Stimulated activated CD8-positive, alpha-beta memory T cell treated with anti-CD3 and anti-CD28 coated beads, Interleukin-15, amount 100 ng/mL, for 48 hours (primary cell): ENCODE data around the gene NFIB.

Source experiments
- DNase-seq, 2 donors: peaks; one replicate each; pipeline ENCODE4 v3.0.0-alpha.2; 2020; ENCODE audit warnings: low read depth in 2 of 2

Gene NFIB

DNA sequence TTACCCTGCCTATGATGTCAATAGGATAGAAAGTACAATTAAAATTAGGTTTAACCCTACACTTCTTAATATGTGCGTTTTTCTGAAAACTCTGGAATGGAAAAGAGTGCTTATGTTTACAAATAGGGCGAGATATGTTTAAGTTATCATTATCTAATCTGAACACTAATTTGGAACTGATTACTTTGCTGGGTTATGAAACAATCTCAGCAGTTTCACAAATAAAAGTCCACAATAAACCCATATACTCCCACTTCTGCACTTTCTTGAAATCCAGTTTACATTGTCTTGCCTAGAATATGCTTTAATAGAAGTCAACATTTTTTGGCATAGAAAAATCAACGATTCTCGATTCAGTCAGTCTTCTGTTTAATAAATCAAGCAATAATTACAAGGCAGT, 236.3 kb downstream of the NFIB start:
- no peak for DNase-seq

DNA sequence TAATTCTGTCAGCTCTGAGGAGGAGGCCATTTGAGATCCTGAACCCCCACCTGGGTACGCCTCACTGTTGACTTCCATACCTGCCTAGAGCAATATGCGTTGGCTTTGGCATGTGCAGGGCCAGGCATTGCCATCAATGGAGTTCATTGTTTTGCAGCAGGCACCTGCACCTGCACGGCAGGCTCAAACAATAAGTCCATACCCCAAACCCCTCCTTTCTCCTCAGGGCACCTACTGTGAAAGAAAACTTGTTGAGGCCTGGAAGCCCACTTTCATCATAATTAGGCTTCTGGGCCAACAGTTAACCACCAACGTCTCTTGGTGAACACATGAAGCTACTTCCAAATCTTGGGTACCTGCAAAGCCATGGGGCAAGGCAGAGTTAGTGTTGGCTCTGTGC, 238.7 kb downstream of the NFIB start:
- no peak for DNase-seq

DNA sequence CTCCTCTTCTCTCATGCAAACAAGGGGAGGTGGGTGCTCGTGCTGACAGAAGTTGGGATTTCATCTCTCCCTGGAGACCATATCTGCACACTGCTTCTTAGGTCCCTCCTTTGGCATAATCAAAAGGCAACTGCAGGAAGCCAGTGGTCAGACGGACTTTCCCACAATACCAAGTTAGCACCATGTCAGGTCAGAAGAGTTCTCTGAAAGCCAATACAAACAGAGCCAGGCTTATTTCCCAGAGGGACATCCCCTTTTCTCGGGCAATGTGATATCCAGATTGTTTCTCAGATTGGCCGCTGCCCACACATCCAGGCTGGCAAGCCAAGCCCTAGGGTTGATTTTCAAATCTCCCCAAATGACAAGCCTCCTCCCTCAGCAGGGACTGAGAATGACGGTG, 241.1 kb downstream of the NFIB start:
- no peak for DNase-seq

DNA sequence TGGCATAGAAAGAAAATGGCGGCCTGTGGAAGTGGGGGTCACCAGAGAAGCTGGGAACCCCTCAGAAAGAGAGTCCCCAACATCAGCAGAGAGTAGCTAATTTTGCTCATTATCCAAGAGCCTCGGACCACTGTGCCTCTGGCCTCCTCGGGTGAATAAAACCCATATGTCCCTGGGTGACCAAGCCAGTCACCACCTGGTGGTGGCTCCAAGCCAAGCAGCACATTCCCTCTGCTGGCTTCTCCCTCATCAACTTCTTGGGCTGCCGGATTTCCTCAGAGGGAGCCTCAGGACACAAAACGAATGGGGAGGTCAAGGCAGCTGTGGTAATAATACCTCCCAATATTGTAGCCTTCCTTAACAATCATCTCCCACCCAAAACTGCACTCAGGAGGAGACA, 242.5 kb downstream of the NFIB start:
- no peak for DNase-seq

DNA sequence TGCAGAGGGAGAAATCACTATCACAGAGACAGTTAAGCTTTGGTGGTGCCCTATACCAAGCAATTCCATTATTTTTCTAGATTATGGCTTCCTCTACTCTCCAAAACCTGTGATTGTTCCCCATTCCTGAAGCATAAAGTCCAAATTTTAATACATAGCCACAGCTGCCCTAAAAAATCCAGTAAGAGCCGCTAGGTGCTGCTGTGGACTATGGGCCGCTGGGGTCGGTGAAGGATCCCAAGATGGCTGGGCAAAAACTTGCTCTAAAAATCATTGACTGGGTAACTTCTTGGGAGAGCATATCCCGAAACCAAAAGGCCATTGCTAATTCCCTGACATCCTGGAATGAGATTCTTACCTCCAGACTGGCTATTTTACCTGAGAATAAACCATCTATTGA, 245.3 kb downstream of the NFIB start:
- DNase-seq: no peak

DNA sequence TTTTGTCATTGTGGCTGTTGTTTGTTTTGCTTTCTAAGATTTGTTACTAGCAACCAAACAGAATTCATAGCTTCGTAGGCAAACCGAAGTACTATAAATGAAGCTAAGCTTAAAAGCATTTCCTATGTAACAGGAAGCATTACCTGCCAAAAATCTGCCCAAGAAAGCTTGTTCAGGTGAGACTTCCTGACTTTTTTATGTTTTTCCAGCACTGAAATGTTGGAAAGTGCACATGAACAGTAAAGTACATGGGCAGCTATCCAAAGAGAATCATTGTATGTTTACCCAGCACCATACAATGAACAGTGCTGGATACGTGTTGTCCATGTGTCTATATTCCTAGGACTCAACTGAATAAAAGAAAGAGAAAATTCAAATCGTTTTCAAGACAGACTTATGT, 247.1 kb downstream of the NFIB start:
- no peak for DNase-seq

DNA sequence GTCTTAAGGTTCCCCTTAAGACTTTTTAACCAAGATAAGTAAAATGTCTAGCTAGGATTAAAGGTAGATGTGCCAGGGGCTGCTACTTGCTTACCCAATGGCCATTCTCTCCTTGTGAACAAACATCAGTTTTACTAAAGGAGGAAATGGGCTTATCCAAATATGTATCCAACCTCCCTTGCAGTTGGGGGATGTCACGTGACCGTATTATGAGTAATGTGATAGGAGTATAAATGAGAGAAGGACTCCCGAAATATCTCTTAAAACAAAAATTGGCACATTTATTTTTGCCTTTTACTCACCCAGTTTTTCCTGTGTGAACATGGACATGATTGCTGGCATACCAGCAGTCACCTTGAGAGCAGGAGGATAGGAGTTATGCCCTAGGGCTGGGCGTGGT, 247.9 kb downstream of the NFIB start:
- no peak for DNase-seq

DNA sequence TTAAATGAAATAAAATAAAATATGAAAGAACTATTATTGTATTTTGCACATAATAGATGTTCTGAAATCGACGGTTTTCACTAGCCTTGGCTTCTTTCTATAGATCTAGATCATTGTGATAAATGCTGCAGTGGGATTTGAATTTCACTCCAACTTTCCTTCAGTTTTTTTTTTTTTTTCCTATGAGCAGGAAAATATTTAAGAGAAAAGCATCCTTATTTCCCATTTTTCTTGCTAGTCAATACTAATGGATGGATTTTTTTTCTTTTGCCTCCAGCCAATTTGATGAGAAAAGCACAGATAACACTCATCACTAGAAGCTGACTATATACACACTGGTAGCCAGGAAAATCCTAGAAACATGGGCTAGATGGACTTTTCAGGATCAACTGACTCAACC, 249.0 kb downstream of the NFIB start:
- DNase-seq: no peak

DNA sequence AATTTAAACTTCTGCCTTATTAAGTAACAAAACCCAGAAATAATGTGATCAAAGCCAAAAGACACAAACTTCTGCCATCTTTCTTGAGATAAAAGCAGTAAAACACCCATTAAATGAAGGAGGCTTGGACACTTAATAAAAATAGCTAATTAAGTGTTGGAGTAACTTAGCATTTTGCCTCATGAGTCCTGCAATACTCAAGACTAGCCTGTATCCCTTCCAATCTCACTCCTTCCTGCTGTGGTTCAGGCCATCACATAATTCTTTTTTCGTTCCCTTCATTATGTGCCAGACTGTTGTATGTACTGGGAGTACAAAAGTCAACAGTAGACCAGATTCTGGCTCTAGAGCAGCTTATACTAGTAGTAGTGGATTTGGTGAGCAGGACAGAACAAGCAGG, 250.2 kb downstream of the NFIB start:
- DNase-seq: no peak

DNA sequence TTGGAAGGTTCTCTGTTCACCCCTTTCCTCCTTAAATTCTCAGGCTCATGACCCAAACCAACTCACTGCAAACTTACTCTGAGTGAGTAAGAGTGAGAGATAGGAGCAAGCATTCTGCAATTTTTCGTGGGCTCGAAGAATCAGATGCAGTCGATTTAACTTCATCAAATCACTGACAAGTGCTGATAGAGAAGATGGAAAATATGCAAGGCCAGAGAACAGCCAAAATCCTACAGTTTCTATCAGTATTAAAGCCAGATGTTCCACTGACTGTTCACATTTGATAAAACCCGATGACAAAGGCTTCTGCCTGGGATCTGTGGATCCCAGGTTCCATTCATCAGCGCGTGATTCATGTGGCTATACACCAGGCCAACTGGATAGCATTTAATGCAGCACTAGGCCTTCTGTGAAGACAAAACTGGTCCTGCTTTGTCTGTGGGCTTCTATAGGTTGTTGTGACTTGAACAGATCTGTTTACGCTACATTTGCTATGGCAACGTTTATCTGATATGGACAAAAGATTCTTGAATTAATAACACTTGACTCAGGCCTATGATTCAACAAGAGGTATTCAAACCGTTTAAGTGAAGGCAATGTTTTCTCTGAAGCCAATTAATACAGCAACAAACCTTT, 251.2 kb downstream of the NFIB start:
- DNase-seq: no peak

DNA sequence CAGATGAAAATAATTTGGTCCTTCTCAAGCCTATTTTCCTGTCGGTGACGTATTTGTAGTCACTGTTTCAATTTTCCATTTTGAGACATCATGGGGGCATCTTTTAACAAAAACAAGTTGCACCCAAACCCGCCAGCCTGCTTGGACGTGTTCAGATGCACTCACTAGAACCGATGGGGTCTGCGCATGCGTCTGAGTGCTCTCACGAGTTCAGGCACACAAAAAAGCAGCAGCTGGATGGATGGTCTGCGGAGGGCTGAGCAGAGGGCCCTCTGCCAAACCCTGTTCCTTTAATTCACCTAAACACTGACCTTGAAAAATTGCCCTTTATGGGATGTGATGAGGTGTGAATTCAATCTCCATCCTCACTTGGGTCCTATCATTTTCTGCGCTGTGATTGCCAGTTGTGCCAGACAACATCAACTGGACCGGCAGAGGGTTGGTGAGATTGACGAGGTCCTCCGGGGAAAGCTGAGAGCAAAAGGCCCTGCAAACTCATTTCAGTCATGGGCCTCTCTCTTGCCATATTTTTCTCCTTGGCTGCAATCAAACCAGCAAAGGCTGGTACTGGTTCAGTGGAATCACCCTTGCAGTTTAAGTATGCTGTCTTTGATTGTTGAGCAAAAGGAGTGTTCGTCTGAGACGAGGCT, 251.9 kb downstream of the NFIB start:
- DNase-seq: no peak

DNA sequence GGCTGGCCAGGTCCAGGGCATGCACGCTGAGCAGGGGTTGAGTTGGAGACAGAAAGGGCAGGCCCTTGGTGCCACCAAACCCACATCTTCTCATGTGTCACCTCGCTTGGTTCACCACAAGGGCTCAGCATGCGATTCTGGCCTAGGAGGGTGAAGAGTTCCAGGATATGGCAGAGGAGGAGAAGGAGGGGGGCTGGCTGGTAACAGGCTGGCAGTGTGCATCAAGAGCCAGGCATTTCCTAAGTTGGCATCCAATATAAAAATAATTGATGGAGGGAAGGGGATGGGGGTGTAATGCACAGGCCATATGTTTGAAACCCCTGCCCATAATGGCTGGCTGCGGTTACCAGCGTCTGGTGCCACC, 255.6 kb downstream of the NFIB start:
- DNase-seq: no peak

DNA sequence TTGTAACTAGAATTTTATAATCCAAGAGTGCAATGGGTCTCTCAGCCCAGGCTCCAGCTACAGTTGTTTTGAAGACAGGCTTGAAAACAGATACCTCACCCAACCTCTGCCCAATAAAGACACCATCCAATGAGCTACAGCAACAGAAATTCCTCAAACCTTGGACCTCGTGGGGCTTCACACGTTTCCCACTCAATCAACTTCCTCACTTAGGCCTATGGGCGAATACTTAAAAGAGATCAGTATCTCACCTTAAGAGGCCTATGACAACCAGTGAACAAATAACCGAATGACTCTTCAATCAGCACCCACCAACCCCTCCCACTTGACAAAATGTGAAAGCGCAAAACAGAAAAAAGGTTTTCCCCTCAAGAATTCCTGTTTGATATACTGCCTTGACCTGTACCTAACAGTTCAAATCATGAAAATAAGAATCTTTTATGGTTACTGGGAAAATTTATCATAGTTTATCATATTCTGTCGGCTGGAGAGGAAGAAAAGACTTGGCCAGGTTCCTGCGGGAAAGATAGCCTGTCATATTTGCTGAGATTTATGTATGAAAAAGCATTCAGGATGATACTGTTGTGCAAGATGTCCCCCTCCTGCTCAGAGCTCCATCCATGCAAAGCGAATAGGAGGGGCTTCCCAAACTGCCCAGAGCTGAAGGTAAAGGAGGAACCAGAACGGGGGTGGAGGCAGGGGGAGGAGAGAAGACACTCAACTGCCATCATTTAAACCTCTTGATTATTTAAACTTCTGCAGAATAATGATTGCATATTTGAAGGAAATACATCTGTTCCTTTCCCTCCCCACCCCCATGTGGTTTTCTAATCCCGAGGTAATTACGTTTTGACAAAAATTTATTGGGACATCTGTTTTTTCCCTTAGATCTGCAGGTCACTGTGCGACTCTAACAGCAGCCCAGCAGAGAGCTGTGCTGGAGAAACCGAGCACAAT, 256.3 kb downstream of the NFIB start:
- DNase-seq: no peak

DNA sequence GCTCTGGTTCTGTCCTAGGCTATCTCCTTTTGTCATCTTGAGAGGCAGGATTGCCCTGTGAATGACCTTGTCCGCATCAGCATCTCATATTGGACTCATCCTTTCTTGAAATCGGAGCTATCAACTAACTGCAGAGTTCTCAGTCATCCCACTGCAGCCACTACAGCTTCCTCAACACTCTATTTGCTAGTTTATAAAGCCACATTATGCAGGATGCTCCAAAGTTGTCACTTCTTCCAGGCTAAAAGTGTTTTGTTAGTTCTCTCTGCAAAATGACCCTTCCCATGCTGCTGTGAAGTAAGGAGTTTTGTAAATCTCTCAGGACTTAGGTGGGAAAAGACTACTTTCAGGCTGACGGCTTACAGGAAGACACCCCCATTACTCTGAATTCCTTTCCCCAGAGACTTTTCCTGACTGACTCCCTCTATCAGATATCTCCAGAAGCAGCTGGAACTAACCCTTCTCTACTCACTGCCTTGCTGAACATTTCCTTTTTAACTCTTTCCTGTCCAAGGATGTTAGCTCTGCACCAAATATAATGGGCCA, 257.6 kb downstream of the NFIB start:
- DNase-seq: no peak

DNA sequence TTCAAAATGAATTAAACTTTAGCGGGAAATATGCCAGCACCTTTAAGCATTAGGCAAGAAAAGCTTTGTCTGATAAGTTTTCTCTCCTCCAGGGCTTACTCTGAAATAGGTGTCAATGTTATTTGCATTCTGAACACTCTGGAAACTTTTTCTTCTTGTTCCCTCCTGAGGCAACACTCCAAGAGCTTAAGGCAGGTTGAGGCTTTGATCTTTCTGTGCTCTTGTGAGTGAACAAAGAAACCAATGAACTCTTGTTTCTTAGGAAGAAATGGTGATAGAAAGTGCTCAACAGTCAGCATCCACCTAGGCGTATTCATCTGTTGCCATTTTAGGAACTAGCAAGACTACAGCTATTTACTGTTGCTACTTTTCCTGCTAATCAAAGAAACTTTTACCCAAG, 259.8 kb downstream of the NFIB start:
- no peak for DNase-seq

DNA sequence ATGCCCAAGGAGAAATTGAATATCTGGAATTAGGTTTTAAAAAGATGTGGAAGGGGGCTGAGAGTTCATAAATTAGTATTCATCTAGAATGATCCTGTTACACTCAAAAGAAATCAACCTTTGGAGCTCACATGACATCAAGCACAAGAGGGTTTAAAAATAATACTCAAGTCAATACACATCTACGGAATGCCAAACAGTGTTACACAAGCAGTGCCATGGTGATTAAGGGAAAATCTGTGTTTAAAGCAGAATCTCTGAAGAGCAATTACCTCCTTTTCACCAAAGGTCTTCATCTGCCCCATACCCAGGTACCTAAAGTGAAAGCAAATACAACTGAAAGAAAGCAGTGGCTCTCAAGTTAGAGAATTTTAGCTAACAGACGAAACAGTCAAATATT, 261.6 kb downstream of the NFIB start:
- DNase-seq: no peak

DNA sequence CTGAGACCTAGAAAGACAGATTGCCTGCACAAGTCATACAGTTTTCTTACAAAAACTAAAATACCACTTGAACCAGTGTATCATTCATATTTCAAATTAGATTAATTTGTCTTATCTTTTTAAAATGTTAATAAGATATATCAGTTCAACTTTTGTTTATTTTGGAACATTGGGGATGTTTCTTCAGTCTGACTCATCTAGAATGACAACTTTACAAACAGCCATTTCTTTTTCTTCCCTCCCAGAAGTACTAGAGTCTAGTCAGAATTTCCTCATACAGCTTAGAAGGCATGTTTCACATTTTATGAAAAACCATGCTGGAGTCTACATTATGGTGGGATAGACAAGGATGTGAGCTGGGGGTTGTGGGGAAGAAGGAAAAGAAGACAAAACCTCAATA, 262.5 kb downstream of the NFIB start:
- no peak for DNase-seq

DNA sequence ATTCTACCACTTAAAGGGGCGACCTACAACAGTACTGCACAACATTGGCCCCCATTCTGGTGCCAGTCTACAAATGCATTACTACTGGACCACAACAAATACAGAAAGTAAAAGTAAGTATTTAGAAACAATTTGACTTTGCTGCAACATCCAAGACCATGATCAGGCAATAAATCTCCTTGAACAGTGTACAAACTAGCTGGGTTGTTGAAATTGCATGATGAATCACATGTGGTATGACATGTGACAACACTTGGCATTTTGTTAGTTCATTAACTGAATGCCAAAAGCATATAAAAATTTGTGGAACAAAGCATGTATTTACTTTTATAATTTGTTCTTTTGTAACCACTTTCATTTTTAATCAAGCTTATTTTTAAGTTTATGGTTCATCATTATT, 270.5 kb downstream of the NFIB start:
- no peak for DNase-seq

DNA sequence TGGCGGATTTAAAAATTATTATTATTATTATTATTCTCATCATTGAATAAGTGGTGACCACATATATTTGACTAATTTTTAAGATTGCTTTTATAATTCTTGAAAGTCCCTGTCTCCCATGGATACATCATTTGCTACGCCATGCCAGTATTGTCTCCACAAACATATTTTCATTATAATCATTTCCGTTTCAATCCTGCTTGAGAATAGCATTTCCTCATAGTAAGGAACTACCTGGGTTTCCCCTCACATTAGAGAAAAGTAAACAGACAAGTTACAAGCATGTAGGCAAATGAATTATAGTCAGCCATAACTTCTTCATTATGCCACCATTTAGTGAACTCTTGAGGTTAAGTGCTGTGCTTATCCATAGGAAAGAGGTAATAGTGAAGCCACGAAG, 276.6 kb downstream of the NFIB start:
- DNase-seq: no peak

DNA sequence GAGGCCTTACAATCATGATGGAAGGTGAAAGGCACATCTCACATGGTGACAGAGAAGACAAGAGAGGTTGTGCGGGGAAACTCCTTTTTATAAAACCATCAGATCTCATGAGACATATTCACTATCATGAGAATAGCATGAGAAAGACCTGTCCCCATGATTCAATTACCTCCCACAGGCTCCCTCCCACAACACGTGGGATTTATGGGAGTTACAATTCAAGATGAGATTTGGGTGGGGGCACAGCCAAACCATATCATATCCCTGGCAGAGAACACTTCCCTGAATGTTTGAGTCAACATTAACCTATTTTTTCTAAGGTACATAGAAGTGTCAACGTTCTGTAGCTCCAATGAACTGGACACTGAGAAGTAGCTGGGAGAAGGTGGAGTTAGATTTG, 280.9 kb downstream of the NFIB start:
- no peak for DNase-seq
